Sigmoid colon (tissue), 4 donors: ENCODE data around the gene STAP1.

Experiments used
- EP300 ChIP-seq, 4 donors: sonication (generic); formaldehyde crosslinking; IDR thresholded peaks; one replicate each; pipeline ENCODE4 v1.6.1; 2017; ENCODE audit warnings: antibody characterized with exemption in 4 of 4
- POLR2A ChIP-seq, 2 donors: fragments of 450-650 bp; IDR thresholded peaks; one replicate each; pipeline ENCODE4 v1.6.1; 2016; ENCODE audit warnings: antibody characterized with exemption in 2 of 2, mild to moderate bottlenecking in 2 of 2, moderate library complexity in 2 of 2
- POLR2AphosphoS5 ChIP-seq, 4 donors: sonication (generic); formaldehyde crosslinking; IDR thresholded peaks; one replicate each; pipeline ENCODE4 v1.6.1; 2017; ENCODE audit warnings: antibody characterized with exemption in 4 of 4
- TF ChIP-seq, protein P1 (sequence below), 4 experiments: fragments of 450-650 bp in 3 of 4; fragments of 200-600 bp in 1 of 4; IDR thresholded peaks; one replicate each; pipeline ENCODE4 v1.5.1; 2016 to 2019; ENCODE audit warnings: antibody characterized with exemption in 4 of 4, mild to moderate bottlenecking in 3 of 4, moderate library complexity in 2 of 4

DNA sequence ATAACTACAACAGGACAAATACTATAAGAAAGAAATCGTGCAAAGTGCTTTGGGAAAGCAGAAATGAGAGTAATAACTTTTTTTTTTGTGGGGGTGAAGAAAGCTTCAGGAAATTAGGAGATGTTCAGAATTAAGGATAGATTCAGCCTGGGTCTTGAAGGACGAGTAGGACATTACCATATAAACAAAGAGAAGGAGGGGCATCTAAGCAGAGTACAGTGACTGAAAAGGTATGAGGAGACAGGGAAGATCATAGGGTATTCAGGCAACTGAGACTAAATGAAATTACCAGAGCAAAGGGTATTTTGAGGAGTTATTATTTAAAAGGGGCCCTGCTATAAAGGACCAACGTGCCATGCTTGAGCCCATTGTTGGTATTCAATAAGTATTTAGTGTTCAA lies 3.1 kb upstream of the STAP1 start:
- TF ChIP-seq POLR2AphosphoS5 (IDR thresholded peaks at IDR 0.05) (no peak), POLR2A (IDR thresholded peaks at IDR 0.05) (no peak), EP300 (IDR thresholded peaks at IDR 0.05) (no peak)
- TF ChIP-seq, protein P1, sequence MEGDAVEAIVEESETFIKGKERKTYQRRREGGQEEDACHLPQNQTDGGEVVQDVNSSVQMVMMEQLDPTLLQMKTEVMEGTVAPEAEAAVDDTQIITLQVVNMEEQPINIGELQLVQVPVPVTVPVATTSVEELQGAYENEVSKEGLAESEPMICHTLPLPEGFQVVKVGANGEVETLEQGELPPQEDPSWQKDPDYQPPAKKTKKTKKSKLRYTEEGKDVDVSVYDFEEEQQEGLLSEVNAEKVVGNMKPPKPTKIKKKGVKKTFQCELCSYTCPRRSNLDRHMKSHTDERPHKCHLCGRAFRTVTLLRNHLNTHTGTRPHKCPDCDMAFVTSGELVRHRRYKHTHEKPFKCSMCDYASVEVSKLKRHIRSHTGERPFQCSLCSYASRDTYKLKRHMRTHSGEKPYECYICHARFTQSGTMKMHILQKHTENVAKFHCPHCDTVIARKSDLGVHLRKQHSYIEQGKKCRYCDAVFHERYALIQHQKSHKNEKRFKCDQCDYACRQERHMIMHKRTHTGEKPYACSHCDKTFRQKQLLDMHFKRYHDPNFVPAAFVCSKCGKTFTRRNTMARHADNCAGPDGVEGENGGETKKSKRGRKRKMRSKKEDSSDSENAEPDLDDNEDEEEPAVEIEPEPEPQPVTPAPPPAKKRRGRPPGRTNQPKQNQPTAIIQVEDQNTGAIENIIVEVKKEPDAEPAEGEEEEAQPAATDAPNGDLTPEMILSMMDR (IDR thresholded peaks at IDR 0.05): no peak
